Neural progenitor cell (in vitro differentiated cells): Measurements from ENCODE around the gene CLIC6.

ENCODE experiments used
- EZH2 ChIP-seq: fragments of 200-600 bp; sonication (generic); IDR thresholded peaks from 2 replicates; pipeline ENCODE4 v1.6.1; 2017; ENCODE audit warnings: antibody characterized with exemption, mild to moderate bottlenecking, moderate library complexity
- EZH2phosphoT487 ChIP-seq: fragments of 200-600 bp; sonication (generic); IDR thresholded peaks from 2 replicates; pipeline ENCODE4 v1.6.1; 2017; ENCODE audit warnings: antibody characterized with exemption
- TF ChIP-seq, protein P1 (sequence below): fragments of 200-600 bp; sonication (generic); IDR thresholded peaks from 2 replicates; pipeline ENCODE4 v1.5.1; 2017; ENCODE audit warnings: antibody characterized with exemption, mild to moderate bottlenecking

DNA sequence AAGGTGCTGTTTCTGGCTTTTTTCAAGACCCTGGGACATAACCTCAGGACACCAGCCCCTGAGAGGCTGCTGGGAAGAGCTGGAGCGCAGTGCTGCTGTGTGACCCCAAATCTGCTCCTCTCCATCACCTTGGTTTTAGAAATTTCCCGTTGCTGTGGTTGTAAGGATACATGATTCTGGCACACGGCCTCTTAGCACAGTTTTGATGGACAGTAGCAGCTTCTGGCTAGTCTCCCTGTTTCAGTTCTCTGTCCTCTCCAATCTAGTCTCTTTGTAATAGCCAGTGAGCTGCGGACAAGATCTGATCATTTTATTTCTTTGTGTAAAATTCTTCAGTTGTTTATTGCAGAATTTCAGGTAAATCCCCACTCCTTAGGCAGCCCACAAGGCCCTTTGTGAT, 3.1 kb downstream of the CLIC6 start:
- TF ChIP-seq, protein P1, sequence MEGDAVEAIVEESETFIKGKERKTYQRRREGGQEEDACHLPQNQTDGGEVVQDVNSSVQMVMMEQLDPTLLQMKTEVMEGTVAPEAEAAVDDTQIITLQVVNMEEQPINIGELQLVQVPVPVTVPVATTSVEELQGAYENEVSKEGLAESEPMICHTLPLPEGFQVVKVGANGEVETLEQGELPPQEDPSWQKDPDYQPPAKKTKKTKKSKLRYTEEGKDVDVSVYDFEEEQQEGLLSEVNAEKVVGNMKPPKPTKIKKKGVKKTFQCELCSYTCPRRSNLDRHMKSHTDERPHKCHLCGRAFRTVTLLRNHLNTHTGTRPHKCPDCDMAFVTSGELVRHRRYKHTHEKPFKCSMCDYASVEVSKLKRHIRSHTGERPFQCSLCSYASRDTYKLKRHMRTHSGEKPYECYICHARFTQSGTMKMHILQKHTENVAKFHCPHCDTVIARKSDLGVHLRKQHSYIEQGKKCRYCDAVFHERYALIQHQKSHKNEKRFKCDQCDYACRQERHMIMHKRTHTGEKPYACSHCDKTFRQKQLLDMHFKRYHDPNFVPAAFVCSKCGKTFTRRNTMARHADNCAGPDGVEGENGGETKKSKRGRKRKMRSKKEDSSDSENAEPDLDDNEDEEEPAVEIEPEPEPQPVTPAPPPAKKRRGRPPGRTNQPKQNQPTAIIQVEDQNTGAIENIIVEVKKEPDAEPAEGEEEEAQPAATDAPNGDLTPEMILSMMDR, result no peak
- TF ChIP-seq EZH2 (no peak), EZH2phosphoT487 (no peak)
